GM12864 (cell line): Measurements from ENCODE around the gene RALGPS1.

ENCODE experiments used
- DNase-seq: peaks from one replicate; pipeline ENCODE4 v3.0.0-alpha.2; 2011; ENCODE audit warnings: low read depth
- H3K4me3 ChIP-seq: 2 replicates; pipeline ENCODE4 v1.5.1; 2011; ENCODE audit warnings: mild to moderate bottlenecking, low read depth, low read length, control low read depth
- CTCF ChIP-seq: IDR thresholded peaks from 2 replicates; pipeline ENCODE4 v1.5.1; 2011; ENCODE audit warnings: low read depth, mild to moderate bottlenecking, moderate library complexity, low read length, control low read depth, inconsistent platforms; ENCODE audit errors: missing control alignments

RALGPS1 gene

GRCh38 chr9:126953041-126953809, 38.6 kb downstream of the RALGPS1 start:
- no peak for TF ChIP-seq CTCF
- no peak overlapping the region for H3K4me3 ChIP-seq
- DNase-seq: no peak

GRCh38 chr9:126955811-126956210, 41.2 kb downstream of the RALGPS1 start:
- H3K4me3 ChIP-seq: no peak overlapping the region
- TF ChIP-seq CTCF: no peak
- DNase-seq: no peak

- no peak overlapping the region for H3K4me3 ChIP-seq
- no peak for DNase-seq
- no peak for TF ChIP-seq CTCF
Measured at GRCh38 chr9:126956917-126957686, 42.5 kb downstream of the RALGPS1 start.

- no peak for DNase-seq
- TF ChIP-seq CTCF: no peak
- no peak overlapping the region for H3K4me3 ChIP-seq
Measured at GRCh38 chr9:126957687-126958053, 43.1 kb downstream of the RALGPS1 start.

- TF ChIP-seq CTCF: no peak
- no peak overlapping the region for H3K4me3 ChIP-seq
- DNase-seq: no peak
Measured at GRCh38 chr9:126959336-126959735, 44.8 kb downstream of the RALGPS1 start.

GRCh38 chr9:126959917-126960316, 45.3 kb downstream of the RALGPS1 start:
- no peak for TF ChIP-seq CTCF
- DNase-seq: no peak
- H3K4me3 ChIP-seq: no peak overlapping the region
